Activated naive CD8-positive, alpha-beta T cell treated with anti-CD3 and anti-CD28 coated beads, Interleukin-2, amount 50 U/mL, for 24 hours (primary cell): ENCODE measurements around the gene HOXD12.

Experiments
- ATAC-seq: fragments of 150-1000 bp; cut with Tn5 transposase; one replicate; pipeline ENCODE4 v1.10.0; 2021
- DNase-seq: peaks from one replicate; pipeline ENCODE4 v3.0.0; 2021
- H3K27ac Mint-ChIP-seq: one replicate; pipeline ENCODE4 v1.8.0; 2021; ENCODE audit warnings: mild to moderate bottlenecking, mixed read lengths
- H3K27me3 Mint-ChIP-seq: one replicate; pipeline ENCODE4 v1.8.0; 2021; ENCODE audit warnings: mixed read lengths
- H3K36me3 Mint-ChIP-seq: one replicate; pipeline ENCODE4 v1.8.0; 2021; ENCODE audit warnings: low read depth, mixed read lengths
- H3K4me1 Mint-ChIP-seq: one replicate; pipeline ENCODE4 v1.8.0; 2021; ENCODE audit warnings: mixed read lengths
- H3K4me3 Mint-ChIP-seq: one replicate; pipeline ENCODE4 v1.8.0; 2021; ENCODE audit warnings: mild to moderate bottlenecking, moderate library complexity, mixed read lengths
- H3K9me3 Mint-ChIP-seq: one replicate; pipeline ENCODE4 v1.8.0; 2021; ENCODE audit warnings: mixed read lengths

Gene HOXD12

DNA sequence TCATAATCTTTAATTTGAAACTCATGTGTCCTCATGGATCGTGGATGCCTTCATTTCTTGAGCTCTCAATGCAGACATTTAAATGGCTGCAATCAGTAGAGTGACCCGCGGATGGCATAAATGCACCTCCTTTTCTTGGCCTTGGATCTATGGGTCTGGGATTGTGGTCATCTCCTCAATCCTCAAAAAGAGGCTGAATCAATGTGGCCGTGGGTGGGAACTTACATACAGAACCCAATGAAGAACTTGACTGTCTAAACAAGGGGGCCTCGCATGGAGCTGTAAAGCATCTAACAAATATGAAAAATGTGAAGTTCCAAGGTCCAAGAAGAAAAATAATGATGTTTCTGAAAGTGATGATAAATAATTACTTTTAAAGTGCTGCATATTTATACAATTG, 4.2 kb upstream of the HOXD12 start:
- DNase-seq (no peak), ATAC-seq (no peak)
- Mint-ChIP-seq H3K27ac (no peak overlapping the region), H3K36me3 (no peaks in the 10 kb centered on the region), H3K4me1 (peaks cover 28% of the 10 kb centered on the region), H3K27me3 (peaks cover 86% of the 10 kb centered on the region), H3K4me3 (no peak overlapping the region), H3K9me3 (no peaks in the 10 kb centered on the region)

DNA sequence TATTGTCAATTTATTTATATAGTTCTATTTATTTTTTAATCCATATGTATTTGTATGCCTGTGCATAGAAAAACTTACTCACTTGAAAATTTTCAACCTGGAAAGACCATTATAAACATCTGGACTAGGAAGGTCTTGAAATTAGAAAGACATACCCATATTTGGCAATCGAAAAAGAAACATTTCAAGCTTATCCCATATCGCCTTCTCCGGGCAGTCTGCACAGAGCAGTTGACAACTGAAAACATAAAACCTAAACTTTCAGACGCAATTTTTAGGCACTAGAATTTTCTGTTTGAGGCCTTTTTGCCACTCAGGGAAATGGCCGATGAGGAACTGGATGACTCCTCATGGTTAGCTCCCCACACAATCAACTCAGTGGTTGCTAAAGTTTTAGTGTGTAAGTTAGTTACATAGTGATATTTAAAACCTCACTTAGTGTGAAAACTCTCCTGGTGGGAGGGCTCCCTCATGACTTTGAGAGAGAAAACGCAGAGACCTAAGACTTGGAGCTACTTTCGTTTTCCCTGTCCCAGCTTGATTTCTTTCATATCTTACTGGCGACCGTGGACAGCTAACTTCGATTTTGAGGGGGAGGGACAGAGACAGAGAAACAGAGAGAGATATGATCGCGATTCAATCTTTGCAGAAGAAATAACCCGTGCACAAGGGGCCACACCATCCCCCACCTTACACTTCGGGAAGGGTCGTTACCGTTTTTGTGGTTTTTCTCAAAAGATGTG, 3.2 kb upstream of the HOXD12 start:
- peaks cover 28% of the 10 kb centered on the region for H3K4me1 Mint-ChIP-seq
- no peak for ATAC-seq
- peaks cover 86% of the 10 kb centered on the region for H3K27me3 Mint-ChIP-seq
- no peak for DNase-seq
- H3K4me3 Mint-ChIP-seq = peak overlapping the region; percentile 70
- no peaks in the 10 kb centered on the region for H3K9me3 Mint-ChIP-seq
- H3K36me3 Mint-ChIP-seq = no peaks in the 10 kb centered on the region
- H3K27ac Mint-ChIP-seq = no peak overlapping the region

DNA sequence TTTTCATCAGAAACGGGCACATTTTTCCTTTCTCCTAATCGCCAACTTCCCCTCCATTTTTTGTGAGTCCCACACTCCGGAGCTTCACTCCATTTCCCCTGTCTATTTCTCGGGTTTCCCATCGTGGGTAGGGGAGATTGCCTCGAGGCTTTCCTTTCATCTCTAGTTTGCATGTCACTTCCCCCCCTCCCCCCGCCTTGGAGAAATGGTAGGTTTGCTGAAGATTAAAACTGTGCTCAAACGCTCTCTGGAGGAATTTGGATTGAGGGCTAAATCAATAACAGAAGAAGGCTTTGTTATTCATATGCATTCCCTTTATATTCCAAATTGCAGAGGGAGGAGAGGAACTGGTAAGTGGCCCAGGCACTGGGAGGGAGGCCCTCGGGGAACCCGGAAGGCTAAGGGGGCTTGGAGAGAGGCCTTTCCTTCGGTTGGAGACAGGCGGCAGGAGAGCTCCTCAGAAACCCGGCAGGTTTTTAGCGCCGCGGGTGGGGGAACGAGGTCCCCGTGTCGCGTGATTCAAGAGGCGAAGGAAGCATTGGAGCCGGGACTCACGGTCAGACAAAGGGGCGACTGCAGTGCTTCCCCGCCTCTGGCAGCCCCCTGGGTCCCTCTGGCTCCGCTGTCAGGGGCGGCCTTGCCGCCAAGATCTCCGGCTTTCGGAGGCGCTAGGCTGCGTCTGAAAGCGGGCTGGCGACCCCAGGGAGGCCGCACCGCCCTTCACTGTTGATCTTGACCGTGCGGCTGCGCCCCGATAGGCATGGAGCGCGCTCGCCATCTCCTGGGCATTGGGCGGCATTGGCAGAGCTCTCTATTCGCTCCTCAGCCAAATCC, 2.4 kb upstream of the HOXD12 start:
- Mint-ChIP-seq H3K4me3 (peak overlapping the region; percentile 70), H3K27me3 (peaks cover 86% of the 10 kb centered on the region), H3K27ac (no peak overlapping the region), H3K9me3 (no peaks in the 10 kb centered on the region), H3K36me3 (no peaks in the 10 kb centered on the region), H3K4me1 (peaks cover 25% of the 10 kb centered on the region)
- peak; percentile 62 for DNase-seq
- no peak for ATAC-seq

DNA sequence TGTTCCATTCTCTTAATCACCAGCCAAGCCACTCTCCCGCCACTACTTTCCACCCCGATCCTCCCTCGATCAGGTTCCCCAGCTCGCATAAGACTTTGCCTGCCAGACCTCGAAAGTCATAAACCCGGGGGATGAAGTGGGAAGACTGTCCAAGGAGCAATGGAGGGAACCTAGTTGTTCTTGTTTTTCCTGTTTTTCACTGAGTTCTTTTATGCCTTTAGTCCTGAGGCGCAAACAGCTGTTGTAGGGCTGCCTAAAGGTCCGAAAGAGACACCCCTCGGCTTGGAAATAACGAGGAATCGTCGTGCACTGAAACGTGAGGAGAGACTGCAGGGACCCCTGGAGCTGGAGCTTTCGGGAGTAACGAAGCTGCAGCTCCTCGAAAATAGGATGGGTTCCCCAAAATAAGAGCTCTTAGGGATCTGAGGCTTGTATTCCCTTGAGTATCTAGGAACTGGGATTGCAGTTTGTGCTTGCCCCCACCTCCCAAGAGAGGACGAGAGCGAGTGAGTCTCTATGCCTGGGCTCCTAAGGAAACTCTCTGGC, 1.7 kb upstream of the HOXD12 start:
- Mint-ChIP-seq H3K4me3 (peak overlapping the region; percentile 19), H3K9me3 (no peaks in the 10 kb centered on the region), H3K36me3 (no peaks in the 10 kb centered on the region), H3K27me3 (peaks cover 92% of the 10 kb centered on the region), H3K4me1 (peaks cover 25% of the 10 kb centered on the region), H3K27ac (no peak overlapping the region)
- ATAC-seq (no peak), DNase-seq (no peak)

DNA sequence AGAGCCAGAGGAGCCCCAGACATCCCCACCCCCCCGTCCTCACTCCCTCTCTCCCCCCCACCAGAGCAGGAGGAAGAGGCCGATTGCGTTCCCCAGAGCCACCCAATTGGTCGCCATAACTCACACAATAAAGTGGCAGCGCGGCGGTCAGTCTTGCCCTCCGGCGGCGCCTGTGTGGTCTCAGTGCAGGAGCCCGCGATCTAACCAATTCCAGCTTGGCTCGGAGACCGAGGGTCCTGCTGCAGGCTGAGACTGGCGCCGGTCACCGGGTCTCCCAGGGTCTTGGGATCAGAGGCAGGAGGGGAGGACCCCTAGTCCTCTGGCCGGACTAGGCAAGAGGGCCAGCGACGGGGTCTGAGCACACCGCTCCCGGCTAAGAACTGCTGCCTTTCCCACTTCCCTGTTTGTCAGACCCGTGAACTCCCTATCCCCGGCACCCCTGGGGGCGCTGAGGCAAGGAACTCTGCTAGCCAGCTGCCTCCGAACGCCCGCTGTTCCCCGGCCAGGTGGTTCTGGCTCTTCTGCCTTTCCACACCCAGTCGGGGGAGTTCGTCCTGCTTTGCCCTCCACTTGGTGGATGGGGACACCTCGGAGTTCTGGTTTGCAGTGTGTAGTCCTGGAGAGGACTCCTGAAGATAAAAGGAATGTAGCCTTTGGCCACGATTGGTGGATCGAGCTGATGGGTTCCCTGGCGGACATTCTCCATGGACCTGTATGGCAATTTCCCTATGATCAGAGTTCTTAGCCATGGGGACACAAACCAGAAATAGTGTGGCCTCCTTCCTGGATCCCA, 1.0 kb upstream of the HOXD12 start:
- no peaks in the 10 kb centered on the region for H3K9me3 Mint-ChIP-seq
- no peak for ATAC-seq
- H3K36me3 Mint-ChIP-seq = no peaks in the 10 kb centered on the region

DNA sequence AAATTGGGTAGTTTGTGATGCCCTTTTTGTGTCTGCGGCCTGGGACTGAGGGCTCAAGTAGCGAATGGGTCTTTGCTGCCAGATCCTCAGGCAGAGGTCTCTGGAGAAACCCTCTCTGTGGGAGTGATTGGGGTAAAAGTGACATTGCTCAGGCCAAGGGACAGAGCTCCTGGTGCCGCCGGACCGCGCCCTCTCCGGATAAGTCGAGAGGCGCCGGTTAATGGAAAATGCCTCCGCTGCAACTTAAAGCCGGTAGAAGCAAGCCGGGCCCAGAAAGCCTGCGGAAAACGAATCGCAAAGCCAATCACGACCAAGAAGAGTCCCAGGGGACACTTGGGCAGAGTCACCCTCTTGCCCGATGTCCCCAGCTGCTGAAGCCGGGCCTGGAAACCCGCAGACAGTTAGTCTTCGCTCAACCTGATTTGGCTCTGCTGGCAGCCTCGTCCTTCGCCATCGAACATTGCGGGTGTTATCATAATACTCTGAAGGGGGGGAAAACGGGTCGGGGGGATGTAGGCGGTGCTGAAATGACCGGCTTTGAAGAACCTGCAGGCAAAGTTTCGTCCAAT, 352 bp upstream of the HOXD12 start:
- H3K4me1 Mint-ChIP-seq = peaks cover 18% of the 10 kb centered on the region
- ATAC-seq (no peak), DNase-seq (no peak)
- no peak overlapping the region for H3K4me3 Mint-ChIP-seq
- no peaks in the 10 kb centered on the region for H3K36me3 Mint-ChIP-seq
- H3K27ac Mint-ChIP-seq = no peak overlapping the region
- no peaks in the 10 kb centered on the region for H3K9me3 Mint-ChIP-seq
- H3K27me3 Mint-ChIP-seq = peaks cover 92% of the 10 kb centered on the region

More for the DNA sequence above, 1.0 kb upstream of the HOXD12 start:
- no peak overlapping the region for H3K27ac Mint-ChIP-seq
- peaks cover 21% of the 10 kb centered on the region for H3K4me1 Mint-ChIP-seq
- peaks cover 92% of the 10 kb centered on the region for H3K27me3 Mint-ChIP-seq
- no peak for DNase-seq
- H3K4me3 Mint-ChIP-seq = no peak overlapping the region

DNA sequence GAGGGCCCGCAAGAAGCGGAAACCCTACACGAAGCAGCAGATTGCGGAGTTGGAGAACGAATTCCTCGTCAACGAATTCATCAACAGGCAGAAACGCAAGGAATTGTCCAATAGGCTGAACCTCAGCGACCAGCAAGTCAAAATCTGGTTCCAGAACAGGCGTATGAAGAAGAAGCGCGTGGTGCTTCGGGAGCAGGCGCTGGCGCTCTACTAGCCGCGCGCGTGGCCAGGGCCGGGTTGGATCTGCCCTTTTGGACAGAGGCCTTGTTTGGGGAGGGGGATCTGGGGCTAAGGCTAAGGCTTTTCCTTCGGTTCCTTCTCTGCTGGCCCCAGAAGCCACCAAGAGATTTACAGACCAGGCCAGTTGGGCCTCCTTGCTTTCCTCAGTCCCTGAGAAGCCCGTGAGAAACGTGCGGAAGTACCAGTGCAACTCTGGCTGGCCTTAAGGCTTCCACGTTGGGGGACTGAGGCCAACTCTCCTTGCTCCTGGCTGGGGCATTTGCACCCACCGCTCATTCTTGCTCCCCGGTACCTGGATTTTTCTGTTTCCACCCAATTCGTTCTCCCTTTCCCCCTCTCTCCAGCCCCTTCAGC, 1.0 kb downstream of the HOXD12 start:
- H3K9me3 Mint-ChIP-seq = no peaks in the 10 kb centered on the region
- no peak overlapping the region for H3K4me3 Mint-ChIP-seq
- ATAC-seq = no peak
- no peaks in the 10 kb centered on the region for H3K36me3 Mint-ChIP-seq
- peaks cover 22% of the 10 kb centered on the region for H3K4me1 Mint-ChIP-seq
- no peak overlapping the region for H3K27ac Mint-ChIP-seq
- no peak for DNase-seq
- peaks cover 92% of the 10 kb centered on the region for H3K27me3 Mint-ChIP-seq

DNA sequence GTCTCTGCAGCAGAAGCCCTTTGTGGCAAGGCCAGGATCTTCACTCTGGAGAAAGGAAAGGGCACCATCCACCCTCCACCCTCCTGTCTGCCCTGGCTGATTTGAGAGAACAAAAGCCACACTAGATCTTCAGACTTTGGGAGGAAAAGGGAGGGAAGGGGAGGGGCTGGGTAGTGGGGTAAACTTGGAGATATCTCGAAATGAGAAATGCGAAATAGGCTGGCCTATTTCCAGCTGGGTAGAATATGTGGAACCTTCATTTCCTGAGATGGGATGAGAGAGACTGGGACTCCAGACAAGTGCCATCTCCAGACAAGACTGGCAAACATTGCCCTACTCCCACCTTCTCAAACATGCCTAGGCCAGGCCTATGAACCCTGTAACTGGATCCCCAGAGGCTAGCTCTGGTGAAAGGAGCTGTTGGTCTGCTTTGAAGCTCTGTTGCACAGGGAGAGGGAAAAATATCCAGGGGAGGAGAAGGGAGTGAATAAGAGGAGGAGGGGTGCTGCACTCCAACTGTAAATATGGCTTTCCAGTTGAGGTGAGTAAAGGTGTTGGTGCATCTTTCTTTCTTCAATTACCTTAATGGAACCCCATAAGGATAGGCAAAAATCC, 1.7 kb downstream of the HOXD12 start:
- Mint-ChIP-seq H3K4me3 (no peak overlapping the region), H3K27ac (no peak overlapping the region), H3K9me3 (no peaks in the 10 kb centered on the region), H3K36me3 (no peaks in the 10 kb centered on the region), H3K4me1 (peaks cover 24% of the 10 kb centered on the region), H3K27me3 (peaks cover 92% of the 10 kb centered on the region)
- ATAC-seq = no peak
- DNase-seq = no peak

DNA sequence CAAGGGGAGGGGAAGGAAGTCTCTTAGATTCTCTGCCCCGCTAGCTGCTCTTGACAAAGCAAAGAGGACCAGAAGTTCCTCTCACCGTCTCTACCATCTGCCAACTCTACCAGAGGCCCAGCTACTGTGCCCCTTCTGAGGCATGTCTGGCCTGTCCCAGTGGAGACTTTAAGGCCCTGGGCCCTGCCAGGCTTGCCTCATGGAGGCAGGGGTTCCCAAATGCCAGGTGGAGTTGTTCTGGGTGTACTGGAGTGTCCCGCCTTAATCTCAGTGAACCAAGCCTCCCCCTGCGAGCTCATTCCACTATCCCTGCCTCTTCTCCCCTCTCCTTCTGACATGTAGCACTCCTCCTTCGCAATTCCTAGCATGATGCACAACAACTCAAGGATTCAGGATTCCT, 2.2 kb downstream of the HOXD12 start:
- Mint-ChIP-seq H3K36me3 (no peaks in the 10 kb centered on the region), H3K4me1 (peaks cover 21% of the 10 kb centered on the region), H3K4me3 (no peak overlapping the region), H3K27ac (no peak overlapping the region), H3K9me3 (no peaks in the 10 kb centered on the region), H3K27me3 (peaks cover 90% of the 10 kb centered on the region)
- DNase-seq = no peak
- ATAC-seq = no peak

DNA sequence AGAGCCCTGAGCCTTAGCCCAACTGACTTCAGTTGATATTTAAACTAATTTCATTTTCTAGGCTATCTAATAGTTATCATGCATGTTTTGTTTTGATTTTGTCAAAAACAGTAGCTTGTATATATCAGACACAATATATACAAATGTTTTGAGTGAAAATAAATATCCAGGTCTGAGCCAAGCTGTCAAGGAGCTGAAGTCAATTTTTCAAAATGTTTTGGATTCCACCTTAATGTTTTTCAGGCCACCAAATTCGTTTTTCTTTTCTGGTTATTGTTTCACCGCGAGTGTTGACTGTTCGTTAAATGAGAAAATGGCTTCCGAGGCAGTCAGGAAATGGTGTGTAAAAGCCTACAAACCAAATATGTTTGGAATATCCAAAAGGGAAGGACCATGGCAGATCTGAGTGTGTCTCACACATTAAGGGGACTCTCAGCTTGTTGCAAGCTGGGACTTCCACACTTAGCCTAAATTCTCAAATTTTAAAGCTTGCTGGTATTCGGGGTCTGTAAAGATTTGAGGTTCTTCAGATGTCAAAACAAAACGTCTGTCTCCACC, 2.8 kb downstream of the HOXD12 start:
- DNase-seq = no peak
- peaks cover 89% of the 10 kb centered on the region for H3K27me3 Mint-ChIP-seq
- no peak for ATAC-seq
- no peaks in the 10 kb centered on the region for H3K9me3 Mint-ChIP-seq
- no peak overlapping the region for H3K4me3 Mint-ChIP-seq
- no peaks in the 10 kb centered on the region for H3K36me3 Mint-ChIP-seq
- H3K4me1 Mint-ChIP-seq = peaks cover 20% of the 10 kb centered on the region
- no peak overlapping the region for H3K27ac Mint-ChIP-seq

DNA sequence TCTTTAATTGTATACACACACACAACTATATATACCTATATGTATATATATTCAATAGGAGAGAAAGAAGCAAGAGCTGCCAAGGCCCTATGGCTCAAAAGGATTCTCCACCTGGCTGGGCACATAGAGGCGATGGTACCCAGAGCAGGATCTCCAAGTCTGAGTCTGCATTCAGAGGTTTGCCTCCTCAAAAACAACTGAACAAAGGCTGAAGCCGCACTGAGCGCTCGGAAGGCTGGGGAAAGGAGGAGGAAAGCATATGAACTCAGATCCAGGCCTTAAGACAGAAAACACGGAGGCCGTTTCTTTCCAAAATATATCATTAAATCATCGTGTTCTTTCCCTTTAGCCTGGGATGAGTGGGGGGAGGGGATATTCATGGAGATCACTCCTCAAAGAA, 3.6 kb downstream of the HOXD12 start:
- Mint-ChIP-seq H3K27ac (no peak overlapping the region), H3K4me3 (no peak overlapping the region)

DNA sequence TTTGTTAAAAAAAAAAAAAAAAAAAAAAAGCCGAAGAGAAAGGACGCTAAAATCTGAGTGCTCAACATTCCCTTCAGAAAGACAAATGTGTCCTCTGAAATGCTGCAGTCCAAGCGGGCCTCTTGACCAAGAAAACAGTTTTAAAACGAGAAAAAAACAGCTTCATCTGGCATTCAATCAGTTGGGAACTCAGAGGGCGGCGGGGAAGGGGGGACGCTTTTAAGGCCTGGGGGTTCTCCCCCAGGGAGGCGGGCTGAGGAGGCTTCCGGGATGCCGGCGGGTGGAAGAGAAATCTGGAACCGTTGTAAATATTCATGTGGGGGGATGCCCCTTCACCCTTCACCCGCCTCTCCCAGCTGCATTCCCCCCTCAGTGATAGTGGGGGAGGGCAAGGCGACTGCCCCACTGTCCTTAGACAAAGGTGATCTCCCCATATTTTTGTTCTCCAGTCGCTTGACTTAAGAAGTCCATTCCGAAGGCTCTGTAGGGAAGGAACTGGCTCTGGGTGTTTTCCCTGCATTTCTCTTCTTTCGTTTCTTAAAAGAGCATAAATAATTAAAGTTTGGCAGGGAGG, 4.2 kb downstream of the HOXD12 start:
- Mint-ChIP-seq H3K27ac (no peak overlapping the region), H3K27me3 (peaks cover 84% of the 10 kb centered on the region), H3K9me3 (no peaks in the 10 kb centered on the region), H3K4me1 (peaks cover 15% of the 10 kb centered on the region), H3K36me3 (no peaks in the 10 kb centered on the region), H3K4me3 (no peak overlapping the region)
- DNase-seq = no peak
- ATAC-seq = no peak

More for the DNA sequence above, 3.6 kb downstream of the HOXD12 start:
- DNase-seq = no peak
- ATAC-seq = no peak
- no peaks in the 10 kb centered on the region for H3K9me3 Mint-ChIP-seq
- peaks cover 14% of the 10 kb centered on the region for H3K4me1 Mint-ChIP-seq
- peaks cover 83% of the 10 kb centered on the region for H3K27me3 Mint-ChIP-seq
- no peaks in the 10 kb centered on the region for H3K36me3 Mint-ChIP-seq
